Measurements from ENCODE around the gene ERFL. TPM values are rescaled to one million over a fixed set of nuclear protein-coding genes. Genes with fewer than 3 reads are reported as not detected.
"Not testable (repeated sequence)": the region's sequence is repeated elsewhere in the genome, so short reads cannot be mapped to it uniquely, and the experiment has no call there.

The ERFL gene
- total and polyA plus RNA-seq, 2 experiments from 2014 or later, result 0.69 TPM; not detected in 1

GRCh38 chr19:41940731-41941409, 12.6 kb upstream of the ERFL start (continued):
- TF ChIP-seq, protein P1, sequence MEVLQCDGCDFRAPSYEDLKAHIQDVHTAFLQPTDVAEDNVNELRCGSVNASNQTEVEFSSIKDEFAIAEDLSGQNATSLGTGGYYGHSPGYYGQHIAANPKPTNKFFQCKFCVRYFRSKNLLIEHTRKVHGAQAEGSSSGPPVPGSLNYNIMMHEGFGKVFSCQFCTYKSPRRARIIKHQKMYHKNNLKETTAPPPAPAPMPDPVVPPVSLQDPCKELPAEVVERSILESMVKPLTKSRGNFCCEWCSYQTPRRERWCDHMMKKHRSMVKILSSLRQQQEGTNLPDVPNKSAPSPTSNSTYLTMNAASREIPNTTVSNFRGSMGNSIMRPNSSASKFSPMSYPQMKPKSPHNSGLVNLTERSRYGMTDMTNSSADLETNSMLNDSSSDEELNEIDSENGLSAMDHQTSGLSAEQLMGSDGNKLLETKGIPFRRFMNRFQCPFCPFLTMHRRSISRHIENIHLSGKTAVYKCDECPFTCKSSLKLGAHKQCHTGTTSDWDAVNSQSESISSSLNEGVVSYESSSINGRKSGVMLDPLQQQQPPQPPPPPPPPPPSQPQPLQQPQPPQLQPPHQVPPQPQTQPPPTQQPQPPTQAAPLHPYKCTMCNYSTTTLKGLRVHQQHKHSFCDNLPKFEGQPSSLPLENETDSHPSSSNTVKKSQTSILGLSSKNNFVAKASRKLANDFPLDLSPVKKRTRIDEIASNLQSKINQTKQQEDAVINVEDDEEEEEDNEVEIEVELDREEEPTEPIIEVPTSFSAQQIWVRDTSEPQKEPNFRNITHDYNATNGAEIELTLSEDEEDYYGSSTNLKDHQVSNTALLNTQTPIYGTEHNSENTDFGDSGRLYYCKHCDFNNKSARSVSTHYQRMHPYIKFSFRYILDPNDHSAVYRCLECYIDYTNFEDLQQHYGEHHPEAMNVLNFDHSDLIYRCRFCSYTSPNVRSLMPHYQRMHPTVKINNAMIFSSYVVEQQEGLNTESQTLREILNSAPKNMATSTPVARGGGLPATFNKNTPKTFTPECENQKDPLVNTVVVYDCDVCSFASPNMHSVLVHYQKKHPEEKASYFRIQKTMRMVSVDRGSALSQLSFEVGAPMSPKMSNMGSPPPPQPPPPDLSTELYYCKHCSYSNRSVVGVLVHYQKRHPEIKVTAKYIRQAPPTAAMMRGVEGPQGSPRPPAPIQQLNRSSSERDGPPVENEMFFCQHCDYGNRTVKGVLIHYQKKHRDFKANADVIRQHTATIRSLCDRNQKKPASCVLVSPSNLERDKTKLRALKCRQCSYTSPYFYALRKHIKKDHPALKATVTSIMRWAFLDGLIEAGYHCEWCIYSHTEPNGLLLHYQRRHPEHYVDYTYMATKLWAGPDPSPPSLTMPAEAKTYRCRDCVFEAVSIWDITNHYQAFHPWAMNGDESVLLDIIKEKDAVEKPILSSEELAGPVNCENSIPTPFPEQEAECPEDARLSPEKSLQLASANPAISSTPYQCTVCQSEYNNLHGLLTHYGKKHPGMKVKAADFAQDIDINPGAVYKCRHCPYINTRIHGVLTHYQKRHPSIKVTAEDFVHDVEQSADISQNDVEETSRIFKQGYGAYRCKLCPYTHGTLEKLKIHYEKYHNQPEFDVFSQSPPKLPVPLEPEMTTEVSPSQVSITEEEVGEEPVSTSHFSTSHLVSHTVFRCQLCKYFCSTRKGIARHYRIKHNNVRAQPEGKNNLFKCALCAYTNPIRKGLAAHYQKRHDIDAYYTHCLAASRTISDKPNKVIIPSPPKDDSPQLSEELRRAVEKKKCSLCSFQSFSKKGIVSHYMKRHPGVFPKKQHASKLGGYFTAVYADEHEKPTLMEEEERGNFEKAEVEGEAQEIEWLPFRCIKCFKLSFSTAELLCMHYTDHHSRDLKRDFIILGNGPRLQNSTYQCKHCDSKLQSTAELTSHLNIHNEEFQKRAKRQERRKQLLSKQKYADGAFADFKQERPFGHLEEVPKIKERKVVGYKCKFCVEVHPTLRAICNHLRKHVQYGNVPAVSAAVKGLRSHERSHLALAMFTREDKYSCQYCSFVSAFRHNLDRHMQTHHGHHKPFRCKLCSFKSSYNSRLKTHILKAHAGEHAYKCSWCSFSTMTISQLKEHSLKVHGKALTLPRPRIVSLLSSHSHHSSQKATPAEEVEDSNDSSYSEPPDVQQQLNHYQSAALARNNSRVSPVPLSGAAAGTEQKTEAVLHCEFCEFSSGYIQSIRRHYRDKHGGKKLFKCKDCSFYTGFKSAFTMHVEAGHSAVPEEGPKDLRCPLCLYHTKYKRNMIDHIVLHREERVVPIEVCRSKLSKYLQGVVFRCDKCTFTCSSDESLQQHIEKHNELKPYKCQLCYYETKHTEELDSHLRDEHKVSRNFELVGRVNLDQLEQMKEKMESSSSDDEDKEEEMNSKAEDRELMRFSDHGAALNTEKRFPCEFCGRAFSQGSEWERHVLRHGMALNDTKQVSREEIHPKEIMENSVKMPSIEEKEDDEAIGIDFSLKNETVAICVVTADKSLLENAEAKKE (CRISPR knock-in tag; IDR thresholded peaks at IDR 0.05), result no peak
- no peak for TF ChIP-seq ZNF114 (CRISPR knock-in tag; IDR thresholded peaks at IDR 0.05)
- no peak for TF ChIP-seq EZH2 (IDR thresholded peaks at IDR 0.05; ENCODE audit: low read depth, unreplicated experiment)

DNA sequence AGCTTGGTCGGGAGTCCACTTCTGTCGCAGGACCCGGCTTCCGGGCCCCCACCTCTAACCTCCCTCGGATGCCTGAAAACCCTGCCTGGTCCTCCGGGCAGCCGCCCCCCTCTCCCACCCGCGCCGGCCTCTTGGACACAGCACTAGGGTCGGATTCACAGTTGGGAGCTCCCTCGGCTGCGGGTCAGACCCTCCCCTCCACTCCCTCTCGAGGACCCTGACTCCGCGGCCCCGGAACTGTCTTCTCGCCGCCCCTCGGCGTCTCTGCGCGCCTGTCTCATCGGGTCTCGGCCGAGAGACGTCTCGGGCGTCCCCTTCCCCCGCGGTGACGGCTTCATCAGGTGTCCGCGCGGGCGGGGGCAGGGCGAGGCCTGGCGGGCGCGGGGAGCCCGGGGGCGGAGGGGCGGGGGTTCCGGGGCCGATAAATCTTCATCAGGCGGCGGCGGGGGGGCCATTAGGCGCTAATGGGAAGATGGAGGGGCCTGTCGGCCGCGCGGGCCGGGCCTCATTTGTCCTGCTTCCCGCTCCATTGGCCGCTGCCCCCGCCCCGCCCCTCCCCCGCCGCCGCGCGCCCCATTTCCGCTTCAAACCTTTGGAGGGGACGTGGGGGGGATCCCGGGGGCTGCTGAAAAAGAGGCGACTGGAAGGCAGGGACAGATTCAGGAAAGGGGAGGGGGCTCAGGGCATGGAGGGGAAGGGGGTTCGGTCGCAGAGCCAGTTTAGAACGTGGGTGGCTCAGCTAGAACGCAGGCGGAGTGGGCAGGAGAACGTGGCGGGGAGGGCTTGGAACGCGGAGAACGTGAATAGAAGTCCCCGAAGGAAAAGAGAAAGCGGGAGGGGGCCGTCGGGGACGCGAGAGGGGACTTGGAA, 11.8 kb upstream of the ERFL start:
- Histone ChIP-seq H3K4me2 (peak overlapping the region; percentile 87), H3K27ac (ENCODE audit: low read depth) (no peak overlapping the region), H2AFZ (peak overlapping the region; percentile 94), H3K9me2 (ENCODE audit: insufficient read depth) (no peaks in the 10 kb centered on the region), H3K79me2 (replicated peaks; ENCODE audit: insufficient read depth) (no peaks in the 10 kb centered on the region), H4K20me1 (replicated peaks; ENCODE audit: insufficient read depth) (0 out of 2 replicates have a peak, but pooled peaks cover 4% of the 10 kb centered on the region), H3K36me3 (ENCODE audit: insufficient read depth) (no peaks in the 10 kb centered on the region), H3F3A (replicated peaks; ENCODE audit: low read depth) (peaks cover 4% of the 10 kb centered on the region; the same call in 1 of the 2 replicates), H3K4me1 (ENCODE audit: insufficient read depth) (peaks cover 5% of the 10 kb centered on the region; the same call in 1 of the 2 replicates), H3K27me3 (ENCODE audit: insufficient read depth) (peaks cover 69% of the 10 kb centered on the region), H3K4me3 (peak overlapping the region; percentile 66)
- H3K9me3 Mint-ChIP-seq, result peaks cover 8% of the 10 kb centered on the region; the same call in 2 of the 3 replicates
- H3K36me3 Mint-ChIP-seq (ENCODE audit: low read depth), result peaks cover 3% of the 10 kb centered on the region; the same call in 1 of the 3 replicates
- no peak overlapping the region for H3K27ac Mint-ChIP-seq
- ATAC-seq (peak; percentile 45), DNase-seq (ENCODE audit: low spot score) (peak; percentile 77)
- H3K4me1 Mint-ChIP-seq, result peaks cover 11% of the 10 kb centered on the region
- TF ChIP-seq NANOG (IDR thresholded peaks at IDR 0.05; ENCODE audit: borderline replicate concordance) (no peak), POLR2AphosphoS5 (IDR thresholded peaks at IDR 0.05; ENCODE audit: low read depth) (no peak), EZH2 (IDR thresholded peaks at IDR 0.05; ENCODE audit: low read depth, unreplicated experiment) (peak; percentile 55)
- TF ChIP-seq, protein P2, sequence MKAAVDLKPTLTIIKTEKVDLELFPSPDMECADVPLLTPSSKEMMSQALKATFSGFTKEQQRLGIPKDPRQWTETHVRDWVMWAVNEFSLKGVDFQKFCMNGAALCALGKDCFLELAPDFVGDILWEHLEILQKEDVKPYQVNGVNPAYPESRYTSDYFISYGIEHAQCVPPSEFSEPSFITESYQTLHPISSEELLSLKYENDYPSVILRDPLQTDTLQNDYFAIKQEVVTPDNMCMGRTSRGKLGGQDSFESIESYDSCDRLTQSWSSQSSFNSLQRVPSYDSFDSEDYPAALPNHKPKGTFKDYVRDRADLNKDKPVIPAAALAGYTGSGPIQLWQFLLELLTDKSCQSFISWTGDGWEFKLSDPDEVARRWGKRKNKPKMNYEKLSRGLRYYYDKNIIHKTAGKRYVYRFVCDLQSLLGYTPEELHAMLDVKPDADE (IDR thresholded peaks at IDR 0.05), result 0 out of 2 replicates have a peak, but pooled peaks have one; percentile 13
- peak overlapping the region; percentile 85 for H3K4me3 Mint-ChIP-seq
- peaks cover 32% of the 10 kb centered on the region for H3K27me3 Mint-ChIP-seq (ENCODE audit: insufficient read depth, low read depth, poor library complexity)

- not testable (repeated sequence) for H2AFZ ChIP-seq; H3K4me3 Mint-ChIP-seq; H3K27ac ChIP-seq (ENCODE audit: low read depth); H3K4me1 ChIP-seq (ENCODE audit: insufficient read depth); H3K9me3 Mint-ChIP-seq; H3F3A ChIP-seq (replicated peaks; ENCODE audit: low read depth); H3K36me3 ChIP-seq (ENCODE audit: insufficient read depth); DNase-seq (ENCODE audit: low spot score); H4K20me1 ChIP-seq (replicated peaks; ENCODE audit: insufficient read depth); H3K4me2 ChIP-seq; H3K4me3 ChIP-seq; H3K27ac Mint-ChIP-seq; ATAC-seq; H3K9me2 ChIP-seq (ENCODE audit: insufficient read depth); H3K79me2 ChIP-seq (replicated peaks; ENCODE audit: insufficient read depth); H3K36me3 Mint-ChIP-seq (ENCODE audit: low read depth)
- Mint-ChIP-seq H3K4me1 (peaks cover 15% of the 10 kb centered on the region), H3K27me3 (ENCODE audit: insufficient read depth, low read depth, poor library complexity) (peaks cover 39% of the 10 kb centered on the region)
- H3K27me3 ChIP-seq (ENCODE audit: insufficient read depth), result peaks cover 78% of the 10 kb centered on the region
Observed at GRCh38 chr19:41939209-41939608, 11.0 kb upstream of the ERFL start.

All from GM23338 (cell line).